Sigmoid colon (tissue), 4 donors: ENCODE results near the gene OVAAL.

Source experiments
- CTCF ChIP-seq, 4 experiments: fragments of 450-650 bp in 3 of 4; fragments of 200-600 bp in 1 of 4; IDR thresholded peaks; one replicate each; pipeline ENCODE4 v1.5.1; 2016 to 2019; ENCODE audit warnings: antibody characterized with exemption in 4 of 4, mild to moderate bottlenecking in 3 of 4, moderate library complexity in 2 of 4
- EP300 ChIP-seq, 4 donors: sonication (generic); formaldehyde crosslinking; IDR thresholded peaks; one replicate each; pipeline ENCODE4 v1.6.1; 2017; ENCODE audit warnings: antibody characterized with exemption in 4 of 4
- POLR2AphosphoS5 ChIP-seq, 4 donors: sonication (generic); formaldehyde crosslinking; IDR thresholded peaks; one replicate each; pipeline ENCODE4 v1.6.1; 2017; ENCODE audit warnings: antibody characterized with exemption in 4 of 4

DNA sequence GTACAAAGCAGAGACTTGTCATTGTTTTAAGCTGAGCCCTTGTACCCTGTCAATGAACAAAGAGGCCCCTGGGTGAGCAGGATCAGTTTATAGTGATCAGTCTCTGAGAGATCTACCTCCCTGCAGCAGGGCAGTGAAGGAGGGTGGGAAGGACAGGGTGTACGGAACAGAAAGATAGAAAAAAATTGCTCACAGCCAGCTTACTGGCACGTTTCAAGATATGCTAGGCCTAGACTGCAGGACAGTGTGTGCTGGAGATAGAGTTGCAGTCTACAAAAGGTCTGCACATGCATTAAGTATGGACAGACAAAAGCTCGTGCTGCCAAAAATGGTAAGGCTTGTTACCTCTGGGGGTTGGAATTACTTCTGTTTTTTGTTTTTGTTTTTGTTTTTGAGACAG is 34.6 kb downstream of the OVAAL start:
- TF ChIP-seq POLR2AphosphoS5 (IDR thresholded peaks at IDR 0.05) (no peak), CTCF (IDR thresholded peaks at IDR 0.05) (no peak), EP300 (IDR thresholded peaks at IDR 0.05) (no peak)
